Skin epidermis (tissue), 12 donors: ENCODE results near the gene ADAP1.
"Not testable (repeated sequence)": the region's sequence is repeated elsewhere in the genome, so short reads cannot be mapped to it uniquely, and the experiment has no call there.

Experiments
- H3K27ac ChIP-seq, 21 experiments: fragments of 200-600 bp; sonication (generic) in 11 of 21; one replicate each; pipeline ENCODE4 v1.5.0; 2020; ENCODE audit warnings: mild to moderate bottlenecking in 3 of 21, inconsistent platforms in 2 of 21, moderate library complexity in 2 of 21
- H3K4me3 ChIP-seq, 7 experiments: fragments of 200-600 bp; sonication (generic) in 2 of 7; one replicate each; pipeline ENCODE4 v1.5.0; 2020; ENCODE audit warnings: inconsistent platforms in 2 of 7, mild to moderate bottlenecking in 2 of 7, moderate library complexity in 1 of 7

The ADAP1 gene

DNA sequence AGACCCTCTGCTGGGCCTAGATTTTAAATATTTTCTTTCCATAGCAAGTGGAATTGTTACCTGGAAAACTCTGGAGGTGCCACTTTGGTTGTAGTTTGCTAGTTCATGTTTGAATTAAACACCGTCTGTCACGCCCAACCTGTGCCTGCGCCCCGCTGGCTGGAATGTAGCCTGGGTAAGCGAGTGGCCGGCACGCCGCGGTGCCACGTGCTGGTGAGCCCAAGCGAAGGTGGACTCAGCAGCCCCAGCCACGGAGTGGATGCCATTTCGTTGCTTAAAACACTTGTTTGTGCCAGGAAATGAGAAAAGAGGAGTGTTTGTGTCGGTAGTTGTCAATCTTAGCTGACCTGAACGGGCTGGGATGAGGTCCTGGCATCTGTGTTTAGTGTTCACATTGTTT is 75.4 kb downstream of the ADAP1 start:
- Histone ChIP-seq H3K4me3 (no peak overlapping the region), H3K27ac (peak overlapping the region in 1 of 21 experiments; percentile 2)

DNA sequence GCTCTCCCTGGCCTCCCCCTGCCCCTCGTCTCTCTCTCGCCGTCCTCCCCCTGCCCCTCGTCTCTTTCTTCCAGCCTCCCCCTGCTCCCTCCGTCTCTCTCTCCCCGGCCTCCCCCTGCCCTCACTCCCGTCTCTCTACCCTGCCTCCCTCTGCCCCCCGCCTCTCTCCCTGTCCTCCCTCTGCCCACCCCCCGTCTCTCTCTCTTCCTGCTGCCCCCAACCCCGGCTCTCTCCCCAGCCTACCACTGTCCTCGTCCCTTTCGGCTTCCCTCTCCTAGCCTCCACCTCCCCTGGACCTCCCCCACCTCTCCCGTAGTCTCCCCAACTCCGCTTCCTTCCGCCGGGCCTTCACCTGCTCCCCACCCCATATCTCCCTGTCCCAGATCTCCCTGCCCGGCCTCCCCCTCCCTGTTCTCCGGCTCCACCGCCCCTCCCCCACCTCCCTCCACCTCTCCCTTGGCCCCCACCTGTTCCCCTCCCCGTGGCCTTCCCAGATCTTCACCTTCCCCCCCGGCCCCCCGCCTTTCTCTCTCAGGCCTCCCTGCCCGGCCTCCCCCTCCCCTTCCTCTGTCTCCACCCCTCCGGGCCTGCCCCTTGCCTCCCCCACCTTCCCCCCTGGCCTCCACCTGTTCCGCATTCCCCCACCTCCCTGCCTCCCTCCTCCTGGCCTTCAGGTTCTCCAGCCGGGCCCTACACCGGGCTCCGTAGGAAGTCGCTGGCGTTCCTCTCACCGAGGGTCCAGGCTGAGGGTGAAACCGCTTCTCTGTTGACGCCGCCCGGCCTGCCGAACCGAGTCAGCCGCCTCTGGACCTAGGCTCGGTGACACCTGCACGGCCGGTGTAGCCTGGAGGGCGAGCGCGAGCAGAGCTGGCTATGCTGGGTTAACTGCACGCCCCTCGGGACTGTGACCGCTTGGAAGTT is 76.9 kb downstream of the ADAP1 start:
- peak overlapping the region; percentile 68 to 93 (median 88) for H3K27ac ChIP-seq
- peak overlapping the region; percentile 74 to 94 (median 84) for H3K4me3 ChIP-seq

DNA sequence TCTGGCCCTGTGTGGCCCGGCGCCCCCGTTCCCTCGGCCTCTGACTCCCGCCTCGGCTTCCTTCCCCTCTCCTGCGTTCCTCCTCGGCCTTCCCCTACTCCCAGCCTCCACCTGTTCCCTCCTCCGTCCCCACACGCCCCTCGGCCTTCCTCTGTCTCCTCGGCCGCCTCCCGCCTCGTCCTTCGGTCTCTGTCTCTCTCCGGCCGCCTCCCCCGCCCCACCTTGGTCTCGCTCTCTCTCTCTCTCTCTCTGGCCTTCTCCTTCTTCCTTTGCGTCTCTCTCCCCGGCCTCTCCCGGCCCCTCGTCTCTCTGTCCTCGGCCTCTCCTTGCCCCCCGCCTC is 77.5 kb downstream of the ADAP1 start:
- peak overlapping the region; percentile 68 to 93 (median 88) for H3K27ac ChIP-seq

GRCh38 chr7:876077-876971 is 78.2 kb downstream of the ADAP1 start, which contains the start of gene GET4:
TSS of gene GET4 (plus strand) at chr7:876554. CDS start at chr7:876646, 92 bp downstream.
- Histone ChIP-seq H3K4me3 (peak within 1 kb of the TSS; percentile 74 to 94 (median 84)), H3K27ac (peak within 1 kb of the TSS; percentile 68 to 93 (median 88))

More for the DNA sequence above, 77.5 kb downstream of the ADAP1 start:
- peak overlapping the region; percentile 74 to 94 (median 84) for H3K4me3 ChIP-seq

GRCh38 chr7:875476-876076 is 78.9 kb downstream of the ADAP1 start:
- H3K27ac ChIP-seq = peak overlapping the region in 19 of 21 experiments; percentile 62 to 88 (median 82)

DNA sequence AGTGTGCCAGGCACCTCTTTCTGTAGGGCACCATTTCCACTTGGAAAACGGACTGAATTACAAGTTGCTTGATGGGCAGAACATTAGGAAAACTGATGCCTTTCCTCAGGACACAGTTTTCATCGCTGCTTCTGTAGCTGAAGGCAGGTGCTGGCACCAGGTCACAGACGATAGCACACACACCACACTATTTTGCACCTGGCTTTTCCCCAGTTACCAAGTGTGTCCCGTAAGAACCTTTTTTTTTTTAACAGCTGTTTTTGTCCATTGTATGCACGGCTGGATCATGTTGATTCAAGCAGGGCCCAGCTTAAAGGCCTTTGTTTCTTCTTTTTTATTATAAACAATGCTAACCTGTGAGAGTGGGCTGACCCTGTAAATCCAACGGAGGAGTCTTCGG is 79.4 kb downstream of the ADAP1 start:
- Histone ChIP-seq H3K4me3 (no peak overlapping the region), H3K27ac (peak overlapping the region in 11 of 21 experiments; percentile 76 to 88 (median 83))

More at GRCh38 chr7:875476-876076, 78.9 kb downstream of the ADAP1 start:
- peak overlapping the region; percentile 22 to 86 (median 27) for H3K4me3 ChIP-seq

DNA sequence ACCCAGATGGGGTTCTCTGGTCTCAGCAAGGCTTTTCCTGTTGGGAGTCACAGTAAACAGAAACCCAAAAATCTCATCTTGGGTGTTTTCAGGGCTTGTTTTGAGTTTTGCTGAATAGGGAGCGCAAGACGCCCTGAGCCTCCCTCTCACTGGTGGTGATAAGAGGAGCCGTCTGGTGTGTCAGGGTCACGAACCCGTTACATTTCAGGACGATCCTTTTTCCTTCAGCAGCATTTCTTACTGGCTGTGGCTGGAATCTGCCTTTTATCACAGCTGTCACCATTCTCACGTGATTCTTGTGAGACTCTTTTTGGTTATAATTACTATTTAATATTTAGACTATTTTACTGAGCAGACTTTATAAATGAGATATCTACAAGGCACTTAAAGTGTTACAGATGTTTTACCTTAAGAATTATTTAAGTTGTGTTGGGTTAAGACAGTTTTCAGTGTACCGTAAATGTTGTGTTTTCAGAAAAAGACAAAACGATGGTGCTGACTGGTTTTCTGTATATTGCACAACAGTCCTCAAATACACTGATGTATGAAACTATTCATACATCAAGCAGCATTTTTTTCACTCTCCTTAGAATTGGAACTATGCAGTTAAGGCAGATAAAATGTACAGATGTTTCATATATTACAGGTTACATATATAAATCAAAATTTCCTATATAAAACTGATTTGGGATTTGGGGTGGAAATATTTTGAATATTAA is 80.3 kb downstream of the ADAP1 start:
- Histone ChIP-seq H3K27ac (peak overlapping the region in 14 of 21 experiments; percentile 2 to 79 (median 38)), H3K4me3 (no peak overlapping the region)

DNA sequence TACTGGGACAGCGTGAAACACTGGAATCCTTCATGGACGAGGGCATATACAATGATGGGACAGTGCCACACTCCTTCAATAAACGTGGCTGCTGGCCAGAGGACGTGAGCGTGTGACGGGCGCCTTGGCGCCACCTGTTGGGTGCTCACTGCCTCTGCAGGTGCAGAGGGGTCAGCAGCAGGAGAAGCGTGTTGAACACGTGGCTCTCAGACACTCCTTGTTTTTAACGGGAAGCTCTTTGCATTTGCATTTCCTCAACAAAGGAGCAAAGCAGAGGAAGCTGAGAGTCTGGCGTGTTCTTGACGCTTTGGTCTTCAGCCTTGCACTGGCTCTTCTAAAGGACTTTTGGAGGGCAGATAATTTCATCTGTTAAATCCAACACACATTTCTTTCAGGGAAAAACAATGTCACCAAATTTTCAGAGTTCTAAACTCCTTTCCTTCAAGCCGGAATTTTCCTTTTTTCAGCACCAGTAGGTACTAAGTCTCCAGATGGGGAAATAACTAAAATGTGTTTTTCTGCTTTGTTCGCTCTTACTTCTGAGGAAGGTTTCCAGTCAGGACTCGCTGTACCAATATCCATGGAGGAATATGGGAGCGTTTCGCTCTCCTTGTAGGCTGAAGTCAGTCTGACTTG is 81.0 kb downstream of the ADAP1 start:
- Histone ChIP-seq H3K4me3 (no peak overlapping the region), H3K27ac (peak overlapping the region in 15 of 21 experiments; percentile 2 to 79 (median 41))

- H3K27ac ChIP-seq = peak overlapping the region in 4 of 21 experiments; percentile 28 to 57 (median 33)
- H3K4me3 ChIP-seq = not testable (repeated sequence)
These were observed 81.8 kb downstream of the ADAP1 start for GRCh38 chr7:872685-873084.

DNA sequence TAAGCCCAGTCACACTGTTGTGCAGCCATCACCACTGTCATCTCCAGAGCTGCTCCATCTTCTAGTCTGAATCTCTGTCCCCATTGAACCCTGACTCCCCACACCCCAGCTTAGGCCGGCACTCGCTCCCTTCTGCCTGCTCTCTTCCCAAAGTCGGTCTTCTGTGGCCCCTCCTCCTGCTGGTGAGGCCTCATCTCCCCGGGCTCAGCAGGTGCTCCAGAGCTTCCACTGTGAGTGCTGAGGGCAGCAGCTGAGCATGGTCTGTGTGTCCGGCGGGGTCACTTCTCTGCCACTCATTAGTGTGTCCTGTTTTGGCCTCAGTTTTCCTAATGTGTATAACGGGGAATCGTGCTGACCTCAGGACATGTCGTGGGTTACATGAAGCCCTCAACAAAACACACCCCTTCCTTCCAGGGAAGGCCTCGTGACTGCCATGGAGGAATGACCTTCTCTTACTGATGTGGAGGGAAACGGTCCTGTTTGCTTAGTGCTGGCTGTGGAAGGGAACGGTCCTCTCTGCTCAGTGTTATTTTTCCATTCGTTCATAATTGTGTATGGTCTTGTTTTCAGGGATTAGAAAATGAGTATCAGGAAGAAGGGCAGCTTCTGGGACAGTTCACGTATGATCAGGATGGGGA is 82.5 kb downstream of the ADAP1 start:
- Histone ChIP-seq H3K4me3 (no peak overlapping the region), H3K27ac (peak overlapping the region in 3 of 21 experiments; percentile 3 to 66 (median 31))

DNA sequence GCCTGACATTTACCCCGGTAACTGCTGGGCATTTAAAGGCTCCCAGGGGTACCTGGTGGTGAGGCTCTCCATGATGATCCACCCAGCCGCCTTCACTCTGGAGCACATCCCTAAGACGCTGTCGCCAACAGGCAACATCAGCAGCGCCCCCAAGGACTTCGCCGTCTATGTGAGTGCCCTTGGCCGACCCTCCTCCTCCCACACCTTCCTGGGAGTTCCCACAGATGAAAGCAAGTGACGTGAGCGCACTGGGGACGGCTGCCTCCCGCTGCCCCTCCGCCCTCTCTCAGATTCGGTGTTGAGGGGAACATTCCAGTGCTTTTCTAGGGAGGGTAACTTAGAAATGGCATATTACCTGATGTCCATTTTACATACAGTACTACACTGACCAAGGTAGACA is 85.1 kb downstream of the ADAP1 start:
- Histone ChIP-seq H3K4me3 (no peak overlapping the region), H3K27ac (peak overlapping the region in 4 of 21 experiments; percentile 1 to 32 (median 10))

- H3K4me3 ChIP-seq = no peak overlapping the region
- H3K27ac ChIP-seq = peak overlapping the region in 9 of 21 experiments; percentile 4 to 73 (median 56)
These were observed 86.3 kb downstream of the ADAP1 start for GRCh38 chr7:868189-868486.

- H3K27ac ChIP-seq = peak overlapping the region in 11 of 21 experiments; percentile 7 to 73 (median 56)
- no peak overlapping the region for H3K4me3 ChIP-seq
These were observed 86.9 kb downstream of the ADAP1 start for GRCh38 chr7:867406-868188.

- no peak overlapping the region for H3K4me3 ChIP-seq
- peak overlapping the region in 11 of 21 experiments; percentile 7 to 73 (median 56) for H3K27ac ChIP-seq
These were observed 87.5 kb downstream of the ADAP1 start for GRCh38 chr7:867001-867405.

- Histone ChIP-seq H3K4me3 (no peak overlapping the region), H3K27ac (peak overlapping the region in 5 of 21 experiments; percentile 47 to 74 (median 71))
These were observed 88.6 kb downstream of the ADAP1 start for GRCh38 chr7:865921-866320.

GRCh38 chr7:863106-863505 is 91.4 kb downstream of the ADAP1 start:
- Histone ChIP-seq H3K4me3 (no peak overlapping the region), H3K27ac (no peak overlapping the region)

- H3K4me3 ChIP-seq = no peak overlapping the region
- no peak overlapping the region for H3K27ac ChIP-seq
These were observed 92.3 kb downstream of the ADAP1 start for GRCh38 chr7:862157-862556.
